DMS153 treated with DMSO at 0.1 percent for 48 hours (cell line): Measurements from ENCODE around the gene KDM6A.
"Not testable (repeated sequence)": the region's sequence is repeated elsewhere in the genome, so short reads cannot be mapped to it uniquely, and the experiment has no call there.

Experiments used
- DNase-seq: peaks from one replicate; lab custom pipeline; 2025; ENCODE audit not compliant: unreplicated experiment; lab: John Stamatoyannopoulos, UW

Gene KDM6A

GRCh38 chrX:44922980-44923379, 50.0 kb downstream of the KDM6A start:
- DNase-seq: no peak

DNA sequence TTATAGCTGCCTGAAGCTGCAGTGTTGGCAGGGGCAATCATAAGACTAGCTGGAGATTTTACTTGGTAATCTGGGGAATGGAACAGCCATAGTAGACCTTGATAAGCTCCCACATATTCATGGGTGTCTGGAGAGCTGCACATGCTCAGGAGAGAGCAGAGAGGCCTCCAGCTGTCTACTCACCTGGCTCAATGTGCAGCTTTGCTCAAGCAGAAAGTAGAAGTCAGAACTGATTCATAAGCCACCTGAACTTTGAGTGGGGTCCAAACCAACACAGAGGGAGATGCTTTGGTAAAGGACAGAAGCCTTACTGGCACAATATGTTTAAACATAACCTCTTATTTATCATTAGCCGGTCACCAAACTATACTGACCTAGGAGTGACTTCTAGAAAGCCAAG, 54.4 kb downstream of the KDM6A start:
- DNase-seq: no peak

- DNase-seq: no peak
Observed at GRCh38 chrX:44931441-44931973, 58.5 kb downstream of the KDM6A start.

DNA sequence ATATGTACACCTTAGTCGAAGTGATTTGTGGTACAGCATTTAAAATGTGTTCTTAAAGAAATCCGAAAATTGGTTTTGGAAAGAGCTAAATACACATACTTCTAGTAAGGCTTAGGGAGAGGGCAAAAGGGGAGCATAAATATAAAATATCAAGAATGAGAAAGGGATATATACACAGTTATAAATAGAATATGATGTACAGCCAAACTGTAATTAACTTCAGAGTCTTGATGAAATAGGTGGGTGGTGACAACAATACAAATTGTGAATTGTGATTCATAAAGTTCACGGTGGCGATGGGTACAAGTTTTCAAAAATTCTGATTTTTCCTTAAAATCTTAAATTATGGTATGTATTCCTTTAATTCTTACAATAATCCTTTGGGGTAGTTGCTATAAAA, 62.2 kb downstream of the KDM6A start:
- DNase-seq: no peak

- no peak for DNase-seq
Observed at GRCh38 chrX:44935640-44936039, 62.7 kb downstream of the KDM6A start.

GRCh38 chrX:44937606-44938005, 64.6 kb downstream of the KDM6A start:
- DNase-seq: no peak

GRCh38 chrX:44938111-44938510, 65.1 kb downstream of the KDM6A start:
- no peak for DNase-seq

- DNase-seq: not testable (repeated sequence)
Observed at GRCh38 chrX:44940541-44940940, 67.6 kb downstream of the KDM6A start.

GRCh38 chrX:44943007-44943406, 70.0 kb downstream of the KDM6A start:
- no peak for DNase-seq

DNA sequence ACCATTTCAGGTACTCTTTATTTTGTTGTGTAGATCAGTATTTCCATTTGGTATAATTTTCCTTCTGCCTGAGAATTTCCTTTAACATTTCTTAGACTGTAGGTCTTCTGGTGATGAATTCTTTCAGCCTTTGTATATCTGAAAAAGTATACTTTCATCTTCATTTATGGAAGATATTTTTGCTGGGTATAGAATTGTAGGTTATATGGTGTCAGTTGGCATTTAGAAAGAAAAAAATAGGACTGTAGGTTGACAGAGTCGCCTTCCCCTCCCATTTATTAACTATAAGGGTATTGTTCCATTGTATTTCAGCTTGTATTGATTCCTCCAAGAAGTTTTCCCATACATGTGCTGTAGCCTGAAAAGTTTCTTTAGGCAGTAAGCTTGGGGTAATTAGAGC, 71.9 kb downstream of the KDM6A start:
- no peak for DNase-seq

DNA sequence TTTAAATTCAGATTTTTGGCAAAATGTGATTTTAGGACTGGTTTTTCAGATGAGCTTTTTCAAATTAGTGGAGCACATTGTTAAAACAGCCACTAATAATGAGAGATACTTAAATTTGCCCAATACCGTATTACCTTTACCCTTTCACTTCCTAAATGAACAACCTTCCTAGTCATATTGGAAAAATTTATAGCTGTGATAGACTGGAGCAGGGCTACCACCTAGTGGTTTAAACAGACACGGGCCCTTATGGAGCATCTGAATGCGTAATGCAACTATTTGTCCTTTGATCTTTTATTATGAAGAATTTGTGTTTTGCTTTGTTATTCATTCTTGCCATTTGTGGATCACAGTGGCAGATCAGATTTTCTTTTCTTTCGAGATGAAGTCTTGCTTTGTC, 72.7 kb downstream of the KDM6A start:
- no peak for DNase-seq

GRCh38 chrX:44946771-44947170, 73.8 kb downstream of the KDM6A start:
- no peak for DNase-seq

DNA sequence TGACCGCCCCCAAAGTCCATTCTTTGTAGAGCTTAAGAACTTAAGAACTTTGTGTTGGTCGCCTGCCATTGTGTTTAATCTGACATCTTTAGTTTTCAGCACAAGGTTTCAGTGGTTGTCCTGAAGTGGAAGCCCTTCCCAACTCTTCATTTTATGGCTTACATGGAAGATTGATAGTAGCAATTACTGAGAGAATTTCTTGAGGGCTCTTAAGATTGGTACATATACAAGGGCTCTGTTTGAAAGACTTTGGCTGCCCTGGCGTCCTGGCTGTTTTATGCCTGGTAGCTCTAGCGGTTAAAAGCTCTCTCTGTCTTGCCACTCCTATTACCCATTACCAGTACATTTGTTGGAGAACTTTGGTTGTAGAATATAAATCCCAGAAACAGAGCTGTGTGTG, 75.0 kb downstream of the KDM6A start:
- no peak for DNase-seq

DNA sequence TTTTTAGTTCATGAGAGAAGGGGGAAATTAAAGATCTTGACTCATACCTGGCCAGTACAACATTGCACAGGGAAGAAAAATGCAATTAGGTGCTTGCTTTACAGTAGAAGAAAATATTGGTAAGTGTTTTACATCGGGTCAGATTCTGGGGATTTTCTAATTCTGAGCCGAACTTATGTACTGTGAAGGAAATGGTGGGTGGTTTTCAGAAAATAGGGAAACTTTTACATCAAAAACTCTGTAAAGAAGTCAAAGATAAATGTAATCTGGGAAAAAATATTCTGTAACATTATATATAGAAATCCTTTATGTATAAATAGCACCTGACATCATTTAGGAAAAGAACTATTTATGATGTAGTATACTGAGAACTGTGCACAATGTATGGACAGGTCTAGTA, 75.4 kb downstream of the KDM6A start:
- no peak for DNase-seq

DNA sequence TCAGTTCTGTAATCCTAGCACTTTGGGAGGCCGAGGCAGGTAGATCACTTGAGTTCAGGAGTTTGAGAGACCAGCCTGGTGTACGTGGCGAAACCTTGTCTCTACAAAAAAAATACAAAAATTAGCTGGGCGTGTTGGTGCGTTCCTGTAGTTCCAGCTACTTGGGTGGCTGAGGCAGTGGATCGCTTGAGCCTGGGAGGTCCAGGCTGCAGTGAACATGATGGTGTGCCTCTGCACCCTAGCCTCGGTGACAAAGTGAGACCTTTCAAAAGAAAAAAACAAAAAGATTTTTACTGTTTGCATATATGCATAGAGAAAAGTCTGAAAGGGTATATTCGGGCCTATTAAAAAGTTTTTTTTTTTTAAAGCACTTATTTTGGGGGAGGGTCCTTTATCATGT, 76.1 kb downstream of the KDM6A start:
- no peak for DNase-seq

GRCh38 chrX:44950471-44951366, 77.7 kb downstream of the KDM6A start:
- not testable (repeated sequence) for DNase-seq

DNA sequence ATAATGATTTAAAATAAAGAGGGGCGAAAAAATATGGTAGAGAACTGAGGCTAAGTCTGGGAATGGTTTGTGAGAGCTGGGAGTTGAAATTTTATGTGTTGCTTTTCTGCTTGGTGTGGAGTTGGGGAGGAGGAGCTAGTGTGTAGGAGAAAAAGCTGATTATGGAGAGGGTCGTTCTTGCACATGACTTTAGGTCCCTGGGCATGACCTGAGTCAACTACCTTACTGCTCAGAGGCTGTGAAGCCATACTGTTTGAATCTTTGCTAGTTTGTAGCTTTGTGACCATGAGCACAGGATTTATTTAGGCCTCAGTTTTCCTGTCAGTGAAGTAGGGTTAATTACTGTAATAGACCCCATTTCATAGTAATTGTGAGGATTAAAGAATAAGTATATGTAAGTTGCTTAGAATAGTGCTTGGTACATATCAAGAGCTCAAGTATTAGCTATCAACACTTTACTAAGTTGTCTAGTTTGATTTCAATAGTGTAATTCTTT, 78.6 kb downstream of the KDM6A start:
- no peak for DNase-seq

DNA sequence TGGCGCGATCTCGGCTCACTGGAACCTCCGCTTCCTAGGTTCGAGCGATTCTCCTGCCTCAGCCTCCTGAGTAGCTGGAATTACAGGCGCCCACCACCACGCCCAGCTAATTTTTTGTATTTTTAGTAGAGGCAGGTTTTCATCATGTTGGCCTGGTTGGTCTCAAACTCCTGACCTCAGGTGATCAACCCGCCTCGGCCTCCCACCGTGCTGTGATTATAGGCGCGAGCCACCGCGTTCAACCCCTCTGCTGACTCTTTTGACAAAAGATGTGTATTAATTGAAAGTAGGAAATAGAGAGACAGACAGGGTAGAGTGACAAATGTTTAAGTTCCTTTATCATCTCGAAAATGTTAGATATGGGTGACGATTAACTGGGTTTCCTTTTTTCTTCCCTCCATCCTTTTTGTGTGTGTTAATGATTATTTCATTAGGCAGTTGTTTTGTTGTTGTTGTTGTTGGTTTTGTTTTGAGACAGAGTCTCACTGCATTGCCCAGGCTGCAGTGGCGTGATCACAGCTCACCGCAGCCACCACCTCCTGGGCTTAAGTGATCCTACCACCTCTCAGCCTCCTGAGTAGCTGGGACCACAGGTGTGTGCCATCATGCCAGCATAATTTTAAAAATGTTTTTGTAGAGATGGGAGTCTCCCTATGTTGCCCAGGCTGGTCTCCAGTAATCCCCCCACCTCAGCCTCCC, 79.5 kb downstream of the KDM6A start:
- no peak for DNase-seq

DNA sequence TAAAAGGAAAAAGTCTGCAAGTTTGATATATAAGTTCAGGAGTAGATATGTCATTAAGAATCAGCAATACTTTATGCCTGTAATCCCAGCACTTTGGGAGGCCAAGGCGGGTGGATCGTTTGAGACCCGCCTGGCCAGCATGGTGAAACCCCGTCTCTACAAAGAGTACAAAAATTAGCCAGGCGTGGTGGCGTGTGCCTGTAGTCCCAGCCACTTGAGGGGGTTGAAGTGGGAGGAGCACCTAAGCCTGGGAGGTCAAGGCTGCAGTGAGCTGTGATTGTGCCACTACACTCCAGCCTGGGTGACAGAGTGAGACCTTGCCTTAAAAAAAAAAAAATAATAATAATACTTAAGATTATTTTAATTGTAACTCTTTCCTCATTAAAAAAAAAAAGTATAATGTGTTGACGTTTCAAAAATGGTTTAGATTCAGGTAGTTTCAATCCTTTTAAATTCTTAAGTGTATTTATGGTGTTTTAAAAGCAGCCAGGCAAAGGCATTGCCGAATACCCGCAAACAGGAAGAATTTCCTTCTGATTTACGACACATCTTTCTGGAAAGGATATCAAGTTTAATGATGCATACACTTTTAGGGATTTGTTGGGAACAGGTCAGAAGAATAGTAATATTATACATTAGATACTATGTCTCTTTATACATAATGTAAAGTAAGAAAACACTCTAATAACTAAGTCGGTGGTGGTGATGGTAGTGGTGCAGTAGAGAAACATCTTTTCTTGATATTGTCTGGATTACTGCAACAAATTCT, 80.9 kb downstream of the KDM6A start:
- no peak for DNase-seq

DNA sequence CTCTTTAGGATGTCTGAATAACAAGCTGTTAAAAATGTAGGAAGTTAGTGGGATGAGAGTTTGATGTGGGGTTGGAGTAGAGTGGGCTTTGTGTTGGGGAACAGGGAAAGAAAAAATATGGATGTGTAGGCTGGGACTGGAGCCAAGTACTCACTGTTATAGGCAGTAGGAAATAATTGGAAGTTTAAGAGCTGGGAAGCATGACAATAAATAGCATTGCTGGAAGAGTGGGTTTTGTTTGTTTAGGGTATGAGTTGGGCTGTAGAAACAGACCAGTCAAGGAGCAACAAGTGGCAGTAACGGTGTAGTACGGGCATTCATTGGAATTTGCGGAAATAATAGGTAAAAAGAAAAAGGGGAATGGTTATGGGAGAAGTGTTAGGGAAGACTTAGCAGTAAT, 81.6 kb downstream of the KDM6A start:
- DNase-seq: no peak

- no peak for DNase-seq
Observed at GRCh38 chrX:44957848-44958247, 84.9 kb downstream of the KDM6A start.
